OCI-LY3 (cell line): ENCODE data around the gene SAE1.

Experiments used
- H2AFZ ChIP-seq: fragments of 200-600, 300-600 bp; shearing (Covaris generic); 2 replicates; pipeline ENCODE4 v1.6.0; 2014; ENCODE audit warnings: antibody characterized with exemption, low read depth, low read length
- H3K27ac ChIP-seq: fragments of 200-600, 300-600 bp; sonication (generic); 2 replicates; pipeline ENCODE4 v1.5.1; 2014; ENCODE audit warnings: mild to moderate bottlenecking, low read length, moderate library complexity, mixed read lengths
- H3K27me3 ChIP-seq: fragments of 200-600, 300-600 bp; sonication (generic); 2 replicates; pipeline ENCODE4 v1.6.1; 2014; ENCODE audit warnings: low read depth, low read length, mixed read lengths
- H3K36me3 ChIP-seq: fragments of 200-600, 300-600 bp; sonication (generic); replicated peaks from 2 replicates; pipeline ENCODE3; 2014; ENCODE audit warnings: low read depth, low read length, mixed read lengths
- H3K4me1 ChIP-seq: fragments of 300-600, 200-600 bp; sonication (generic); 2 replicates; pipeline ENCODE4 v1.6.1; 2014; ENCODE audit warnings: low read length, mixed read lengths
- H3K4me2 ChIP-seq: fragments of 200-600, 300-600 bp; sonication (generic); 2 replicates; pipeline ENCODE4 v1.6.1; 2014; ENCODE audit warnings: low read length, mixed read lengths
- H3K4me3 ChIP-seq: fragments of 300-600, 200-600 bp; sonication (generic); 2 replicates; pipeline ENCODE4 v1.5.1; 2014; ENCODE audit warnings: antibody characterized with exemption, mild to moderate bottlenecking, low read length, moderate library complexity
- H3K79me2 ChIP-seq: fragments of 300-600, 200-600 bp; shearing (Covaris generic); 2 replicates; pipeline ENCODE4 v1.6.1; 2014; ENCODE audit warnings: mild to moderate bottlenecking, low read length, mixed read lengths
- H3K9ac ChIP-seq: fragments of 300-600, 200-600 bp; shearing (Covaris generic); 2 replicates; pipeline ENCODE4 v1.6.0; 2014; ENCODE audit warnings: mild to moderate bottlenecking, low read length, moderate library complexity
- H3K9me3 ChIP-seq: fragments of 200-600, 300-600 bp; shearing (Covaris generic); 2 replicates; pipeline ENCODE4 v1.6.1; 2014; ENCODE audit warnings: low read length, mixed read lengths; ENCODE audit not compliant: insufficient read depth
- H4K20me1 ChIP-seq: fragments of 200-600, 300-600 bp; sonication (generic); 2 replicates; pipeline ENCODE4 v1.6.1; 2016; ENCODE audit warnings: low read length, mixed read lengths; ENCODE audit not compliant: insufficient read depth
- EZH2phosphoT487 ChIP-seq: fragments of 200-600 bp; shearing (Covaris generic); IDR thresholded peaks from 2 replicates; pipeline ENCODE4 v1.6.1; 2018; ENCODE audit warnings: antibody characterized with exemption, mixed run types, low read depth
- TF ChIP-seq, protein P1 (sequence below): fragments of 200-600, 300-600 bp; sonication (generic); IDR thresholded peaks from 2 replicates; pipeline ENCODE4 v1.5.1; 2014; ENCODE audit warnings: antibody characterized with exemption, low read length, low read depth

The SAE1 gene

DNA sequence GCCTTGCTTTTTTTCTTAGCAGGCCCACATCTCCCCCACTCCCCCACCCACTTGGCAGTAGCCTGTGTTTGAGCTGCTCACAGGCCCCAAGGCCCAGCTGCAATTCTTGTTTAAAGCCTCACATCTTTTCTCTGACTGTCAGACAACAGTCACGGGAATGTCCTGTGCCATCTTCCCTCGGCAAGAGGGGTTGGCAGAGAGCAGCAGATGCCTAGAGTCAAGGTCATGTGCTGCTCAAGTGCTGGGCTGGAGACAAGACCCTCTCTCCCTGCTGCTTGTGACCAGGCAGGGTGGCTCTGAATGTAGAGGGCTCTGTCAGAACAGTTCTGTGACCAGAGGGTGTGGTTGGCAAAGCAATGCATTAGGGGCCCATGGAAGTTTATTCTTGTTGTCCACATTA lies 53.0 kb downstream of the SAE1 start:
- peak overlapping the region; percentile 52; the same call in 1 of the 2 replicates for H3K27ac ChIP-seq
- no peak overlapping the region for H3K4me3 ChIP-seq
- H3K9me3 ChIP-seq, result no peaks in the 10 kb centered on the region
- H3K79me2 ChIP-seq, result peaks cover 55% of the 10 kb centered on the region
- no peak overlapping the region for H3K9ac ChIP-seq
- peaks cover 47% of the 10 kb centered on the region for H3K36me3 ChIP-seq
- no peak overlapping the region for H3K4me2 ChIP-seq
- peaks cover 64% of the 10 kb centered on the region for H3K4me1 ChIP-seq
- TF ChIP-seq, protein P1, sequence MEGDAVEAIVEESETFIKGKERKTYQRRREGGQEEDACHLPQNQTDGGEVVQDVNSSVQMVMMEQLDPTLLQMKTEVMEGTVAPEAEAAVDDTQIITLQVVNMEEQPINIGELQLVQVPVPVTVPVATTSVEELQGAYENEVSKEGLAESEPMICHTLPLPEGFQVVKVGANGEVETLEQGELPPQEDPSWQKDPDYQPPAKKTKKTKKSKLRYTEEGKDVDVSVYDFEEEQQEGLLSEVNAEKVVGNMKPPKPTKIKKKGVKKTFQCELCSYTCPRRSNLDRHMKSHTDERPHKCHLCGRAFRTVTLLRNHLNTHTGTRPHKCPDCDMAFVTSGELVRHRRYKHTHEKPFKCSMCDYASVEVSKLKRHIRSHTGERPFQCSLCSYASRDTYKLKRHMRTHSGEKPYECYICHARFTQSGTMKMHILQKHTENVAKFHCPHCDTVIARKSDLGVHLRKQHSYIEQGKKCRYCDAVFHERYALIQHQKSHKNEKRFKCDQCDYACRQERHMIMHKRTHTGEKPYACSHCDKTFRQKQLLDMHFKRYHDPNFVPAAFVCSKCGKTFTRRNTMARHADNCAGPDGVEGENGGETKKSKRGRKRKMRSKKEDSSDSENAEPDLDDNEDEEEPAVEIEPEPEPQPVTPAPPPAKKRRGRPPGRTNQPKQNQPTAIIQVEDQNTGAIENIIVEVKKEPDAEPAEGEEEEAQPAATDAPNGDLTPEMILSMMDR, result no peak
- TF ChIP-seq EZH2phosphoT487, result no peak
- H4K20me1 ChIP-seq, result no peaks in the 10 kb centered on the region
- H2AFZ ChIP-seq, result no peak overlapping the region
- H3K27me3 ChIP-seq, result no peaks in the 10 kb centered on the region

DNA sequence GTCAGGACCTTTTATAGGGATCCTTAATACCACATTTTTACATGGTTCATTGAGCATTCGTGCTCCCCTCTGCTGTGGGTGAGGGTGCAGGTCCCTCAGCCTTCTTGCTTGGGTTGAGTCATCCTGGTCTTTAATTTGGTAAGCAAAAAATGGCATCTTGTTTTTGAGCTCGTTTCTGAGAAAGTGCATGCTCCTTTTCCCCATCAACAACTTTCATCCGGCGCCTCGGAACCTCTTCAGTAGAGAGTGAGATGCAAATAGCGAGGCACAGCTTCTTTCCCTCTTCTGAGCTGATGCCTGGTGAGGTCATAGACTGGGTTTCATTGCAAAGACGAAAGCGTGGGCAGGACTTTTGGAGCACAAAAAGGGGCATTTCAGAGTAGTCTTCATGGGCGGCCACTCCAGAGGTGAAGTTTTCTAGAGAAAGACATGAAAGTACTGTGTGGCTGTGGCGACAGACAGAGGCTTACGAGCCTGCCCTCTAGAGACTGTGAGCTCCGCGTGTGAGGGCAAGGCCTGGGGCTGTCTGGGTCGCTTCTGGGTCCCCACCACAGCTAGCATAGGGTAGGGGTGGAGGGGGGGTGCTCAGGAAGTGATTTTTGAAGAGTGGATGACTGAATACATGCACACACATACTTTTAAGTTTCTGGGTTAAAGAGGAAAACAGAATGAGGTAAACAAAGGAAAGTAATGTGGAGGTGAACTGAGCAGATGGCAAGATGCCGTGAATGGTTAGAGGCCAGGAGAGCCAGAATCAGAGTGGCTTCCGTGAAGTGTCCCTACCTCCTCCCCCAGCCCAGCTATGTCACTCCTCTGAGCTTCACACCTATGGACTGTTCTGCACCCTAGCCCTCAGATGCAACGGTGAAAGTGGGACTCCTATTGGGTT lies 56.1 kb downstream of the SAE1 start:
- Histone ChIP-seq H3K4me1 (peaks cover 67% of the 10 kb centered on the region), H3K4me2 (peak overlapping the region; percentile 60), H4K20me1 (no peaks in the 10 kb centered on the region), H3K27me3 (no peaks in the 10 kb centered on the region), H3K27ac (peak overlapping the region; percentile 92), H2AFZ (no peak overlapping the region), H3K9me3 (no peaks in the 10 kb centered on the region), H3K9ac (peak overlapping the region; percentile 65), H3K36me3 (peaks cover 58% of the 10 kb centered on the region), H3K79me2 (peaks cover 60% of the 10 kb centered on the region), H3K4me3 (peak overlapping the region; percentile 37)
- TF ChIP-seq, protein P1, result peak; percentile 32; the same call in 1 of the 2 replicates
- TF ChIP-seq EZH2phosphoT487, result no peak

DNA sequence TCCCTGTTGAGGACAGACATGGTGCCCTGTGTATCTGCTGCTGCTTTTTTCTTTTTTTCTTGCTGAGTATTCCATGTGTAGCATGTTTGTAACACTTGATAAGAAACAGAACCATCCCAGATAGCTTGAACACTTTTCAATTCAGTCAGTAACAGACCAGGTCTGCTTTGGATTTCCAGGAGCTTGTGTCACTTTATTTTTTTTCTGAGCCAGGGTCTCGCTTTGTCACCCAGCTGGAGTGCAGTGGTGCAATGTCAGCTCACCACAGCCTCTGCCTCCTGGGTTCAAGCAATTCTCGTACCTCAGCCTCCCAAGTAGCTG lies 56.7 kb downstream of the SAE1 start:
- Histone ChIP-seq H4K20me1 (no peaks in the 10 kb centered on the region), H3K9ac (peak overlapping the region; percentile 65), H2AFZ (no peak overlapping the region), H3K4me3 (peak overlapping the region; percentile 37), H3K27ac (peak overlapping the region; percentile 92), H3K4me2 (peak overlapping the region; percentile 60), H3K27me3 (no peaks in the 10 kb centered on the region), H3K4me1 (peaks cover 61% of the 10 kb centered on the region), H3K79me2 (peaks cover 60% of the 10 kb centered on the region), H3K9me3 (no peaks in the 10 kb centered on the region), H3K36me3 (peaks cover 55% of the 10 kb centered on the region)
- TF ChIP-seq, protein P1, result no peak
- no peak for TF ChIP-seq EZH2phosphoT487

DNA sequence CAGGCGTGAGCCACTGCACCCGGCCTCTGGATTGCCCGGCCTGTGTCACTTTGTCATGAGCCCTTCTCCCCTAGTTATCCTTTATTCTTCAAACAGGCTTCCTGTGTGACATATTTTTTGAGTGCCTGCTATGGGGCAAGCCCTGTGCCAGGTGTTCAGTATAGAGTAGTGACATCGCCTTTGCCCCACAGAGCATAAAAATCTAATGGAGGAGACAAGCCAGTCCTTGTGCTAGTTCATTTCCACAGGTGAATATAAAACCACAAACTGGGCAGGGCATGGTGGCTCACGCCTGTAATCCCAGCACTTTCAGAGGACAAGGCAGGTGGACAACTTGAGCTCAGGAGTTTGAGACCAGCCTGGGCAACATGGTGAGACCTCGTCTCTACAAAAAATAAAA lies 57.2 kb downstream of the SAE1 start:
- H3K79me2 ChIP-seq, result peaks cover 57% of the 10 kb centered on the region
- no peak for TF ChIP-seq EZH2phosphoT487
- TF ChIP-seq, protein P1, result no peak
- H3K4me1 ChIP-seq, result peaks cover 56% of the 10 kb centered on the region
- H3K4me3 ChIP-seq, result no peak overlapping the region
- H3K27ac ChIP-seq, result peak overlapping the region; percentile 92; the same call in 1 of the 2 replicates
- no peaks in the 10 kb centered on the region for H4K20me1 ChIP-seq
- H3K36me3 ChIP-seq, result peaks cover 52% of the 10 kb centered on the region
- H3K9me3 ChIP-seq, result no peaks in the 10 kb centered on the region
- peak overlapping the region; percentile 65 for H3K9ac ChIP-seq
- no peak overlapping the region for H2AFZ ChIP-seq
- H3K27me3 ChIP-seq, result no peaks in the 10 kb centered on the region
- H3K4me2 ChIP-seq, result peak overlapping the region; percentile 60; the same call in 1 of the 2 replicates
